RWPE1 (cell line): Measurements from ENCODE around the gene TRPV4.

ENCODE experiments used
- CTCF ChIA-PET: fragments of 350-600 bp; sonication (Branson Sonifier 250); formaldehyde crosslinking; extraction: SDS; loops from one replicate; lab custom pipeline; 2021; lab: Yijun Ruan, JAX
- POLR2A ChIA-PET: fragments of 400-600 bp; formaldehyde crosslinking; extraction: SDS; loops from one replicate; lab custom pipeline; 2020; ENCODE audit warnings: antibody characterized with exemption; ENCODE audit not compliant: low non-redundant PET; lab: Yijun Ruan, JAX
- DNase-seq: peaks from one replicate; pipeline ENCODE4 v3.0.0; 2012; ENCODE audit warnings: low spot score
- H3K27ac ChIP-seq: fragments of 450-650 bp; 2 replicates; pipeline ENCODE4 v1.5.1; 2017
- CTCF ChIP-seq: fragments of 450-650 bp; conservative IDR thresholded peaks from 2 replicates; pipeline ENCODE4 v1.5.1; 2017; ENCODE audit warnings: low read depth, mild to moderate bottlenecking

The TRPV4 gene

GRCh38 chr12:109813810-109814416 is 19.3 kb downstream of the TRPV4 start:
- no peak for TF ChIP-seq CTCF
- no peak for DNase-seq
- ChIA-PET CTCF (no interaction called here), POLR2A (no interaction called here)
- H3K27ac ChIP-seq, result no peak overlapping the region

GRCh38 chr12:109811624-109811995 is 21.6 kb downstream of the TRPV4 start:
- ChIA-PET POLR2A (no interaction called here), CTCF (interaction anchor here (0.7 to 1.1 kb wide), 2 partner anchors 34 kb away, joined by 3 read pairs; no protein-coding TSS in a partner anchor)
- DNase-seq, result no peak
- TF ChIP-seq CTCF, result no peak
- H3K27ac ChIP-seq, result no peak overlapping the region

GRCh38 chr12:109810954-109811623 is 22.1 kb downstream of the TRPV4 start:
- no peak overlapping the region for H3K27ac ChIP-seq
- CTCF ChIA-PET, result interaction anchor here (0.7 to 1.1 kb wide), 2 partner anchors 34 to 77 kb away, joined by 3 read pairs; no protein-coding TSS in a partner anchor
- DNase-seq, result no peak
- no peak for TF ChIP-seq CTCF
- POLR2A ChIA-PET, result no interaction called here

- H3K27ac ChIP-seq, result no peak overlapping the region
- DNase-seq, result no peak
- ChIA-PET CTCF (interaction anchor here (0.6 to 5.9 kb wide), 3 partner anchors 36 to 447 kb away, joined by 3 to 61 read pairs (median 3); no protein-coding TSS in a partner anchor), POLR2A (no interaction called here)
- TF ChIP-seq CTCF, result no peak
Measured at GRCh38 chr12:109808876-109809646, 24.1 kb downstream of the TRPV4 start.

- H3K27ac ChIP-seq, result no peak overlapping the region
- no peak for DNase-seq
- ChIA-PET CTCF (interaction anchor here (0.6 to 5.9 kb wide), 2 partner anchors 37 to 448 kb away, joined by 3 to 61 read pairs; no protein-coding TSS in a partner anchor), POLR2A (no interaction called here)
- no peak for TF ChIP-seq CTCF
Measured at GRCh38 chr12:109807954-109808643, 25.1 kb downstream of the TRPV4 start.
